Motor neuron (in vitro differentiated cells): ENCODE results near the gene ACOT8. TPM values are rescaled to one million over a fixed set of nuclear protein-coding genes. Genes with fewer than 3 reads are reported as not detected.
A peak's percentile ranks its signal among the peaks of the same experiment; 100 is the strongest.
"Not testable (repeated sequence)": the region's sequence is repeated elsewhere in the genome, so short reads cannot be mapped to it uniquely, and the experiment has no call there.

Experiments
- ATAC-seq, 8 experiments: fragments of 200-7000 bp; cut with Tn5 transposase; replicated peaks in 6 of 8; 2 replicates each; pipeline ENCODE4 v1.8.0; 2021; ENCODE audit warnings: mild to moderate bottlenecking in 8 of 8, moderate library complexity in 8 of 8
- H3K27ac ChIP-seq, 2 donors: fragments of 250-450 bp; sonication (Bioruptor Pico); 2 replicates each; pipeline ENCODE4 v1.9.0; 2021; ENCODE audit warnings: antibody characterized with exemption in 2 of 2, mild to moderate bottlenecking in 2 of 2, moderate library complexity in 1 of 2
- H3K4me1 ChIP-seq, 2 donors: fragments of 250-450 bp; sonication (Bioruptor Pico); replicated peaks in 1 of 2; 2 replicates each; pipeline ENCODE4 v1.6.1; 2021; ENCODE audit warnings: antibody characterized with exemption in 2 of 2, mild to moderate bottlenecking in 2 of 2, moderate library complexity in 1 of 2
- H3K4me3 ChIP-seq, 5 donors: fragments of 250-450 bp; sonication (Bioruptor Pico); 2 replicates each; pipeline ENCODE4 v1.9.0; 2021; ENCODE audit warnings: antibody characterized with exemption in 5 of 5, mild to moderate bottlenecking in 5 of 5, moderate library complexity in 4 of 5
- WGBS, 10 experiments: fragments of 450-650 bp; shearing (Covaris generic); methylation state at CpG; one replicate each; pipeline ENCODE4 v1.0.0; 2022; 5-methylcytosine and 5-hydroxymethylcytosine counted together
- in situ Hi-C, 9 experiments: fragments of 400-800 bp; cut with MboI; loops; one replicate each; pipeline ENCODE4 v1.15.0; 2021; ENCODE audit warnings: low sequenced_read_pairs in 9 of 9, low pct_unique_long_range_greater_than_20kb in 2 of 9; ENCODE audit not compliant: unreplicated experiment in 9 of 9
- total RNA-seq, 8 experiments: library from RNA; unstranded; fragments of 300-600 nt; gene quantifications; 2 replicates each; pipeline versions ENCODE4 v1.2.3 to v1.2.4, GENCODE V29; 2022

ACOT8 gene
- total RNA-seq, 8 experiments from 2014 or later, result 25.8 to 46.6 (median 29.6) TPM

DNA sequence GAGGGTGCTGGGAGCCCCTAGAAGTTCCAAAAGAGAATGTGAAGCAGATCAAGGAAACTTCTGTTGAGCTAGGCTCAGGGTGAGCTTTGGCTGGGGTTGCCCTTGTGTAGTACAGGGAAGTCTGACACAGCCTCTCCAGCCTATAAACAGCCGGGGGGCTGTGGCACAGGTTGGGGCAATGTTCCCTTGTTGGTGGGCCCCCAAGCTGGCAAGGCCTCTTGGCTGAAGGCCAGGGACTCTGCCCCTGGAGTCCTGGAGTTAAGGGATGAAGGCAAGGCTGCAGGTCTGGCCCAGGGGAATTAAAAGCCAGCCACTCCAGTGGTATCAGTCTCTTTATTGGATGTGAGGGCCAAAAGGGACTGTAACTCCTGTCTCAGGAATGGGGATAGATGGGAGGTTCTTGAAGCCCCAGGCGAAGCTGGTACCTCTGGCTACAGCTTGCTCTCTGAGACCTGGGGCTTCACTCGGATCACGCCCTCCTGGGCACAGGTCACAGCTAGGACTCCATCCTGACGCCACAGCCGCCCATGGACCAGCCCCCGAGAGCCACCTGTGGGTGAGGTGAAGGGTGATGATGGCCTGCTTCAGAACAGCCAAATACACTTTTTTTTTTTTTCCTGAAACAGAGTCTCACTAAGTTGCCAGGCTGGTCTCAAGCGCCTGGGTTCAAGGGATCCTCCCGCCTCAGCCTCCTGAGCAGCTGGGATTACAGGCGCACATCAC, 15.6 kb downstream of the ACOT8 start:
- ATAC-seq, result peak in 1 of 8 experiments; percentile 13
- Histone ChIP-seq H3K27ac (no peak overlapping the region), H3K4me3 (no peak overlapping the region), H3K4me1 (no peaks in the 10 kb centered on the region)
- in situ Hi-C loops, result no loop called here
- WGBS, 10 experiments, result 90 to 100% (median 100%) methylated on average over 1 to 5 of the region's 10 CpGs; no CpG with 5 or more reads in 6 of the 10 experiments

- 60 to 100% (median 92%) methylated on average over 1 to 7 of the region's 25 CpGs; no CpG with 5 or more reads in 6 of the 10 experiments for WGBS, 10 experiments
- no peak overlapping the region for H3K4me3 ChIP-seq
- ATAC-seq, result peak in 3 of 8 experiments; percentile 6 to 15 (median 7)
- in situ Hi-C loops, result no loop called here
- no peak overlapping the region for H3K27ac ChIP-seq
- no peaks in the 10 kb centered on the region for H3K4me1 ChIP-seq
Observed at GRCh38 chr20:45840700-45841198, 16.4 kb downstream of the ACOT8 start.

GRCh38 chr20:45836841-45837240, 20.4 kb downstream of the ACOT8 start:
- Histone ChIP-seq H3K4me3 (no peak overlapping the region), H3K4me1 (peaks cover 0 to 2% of the 10 kb centered on the region in 2 donors), H3K27ac (no peak overlapping the region)
- in situ Hi-C loops, result no loop called here
- ATAC-seq, result no peak
- WGBS, 10 experiments, result 50 to 100% methylated on average over 1 of the region's 1 CpG; no CpG with 5 or more reads in 8 of the 10 experiments

- H3K27ac ChIP-seq, result no peak overlapping the region
- peak in 3 of 8 experiments; percentile 21 to 59 (median 45) for ATAC-seq
- WGBS, 10 experiments, result 80 to 100% methylated on average over 1 of the region's 5 CpGs; no CpG with 5 or more reads in 8 of the 10 experiments
- in situ Hi-C loops, result no loop called here
- H3K4me3 ChIP-seq, result no peak overlapping the region
- H3K4me1 ChIP-seq, result peaks cover 0 to 2% of the 10 kb centered on the region in 2 donors
Observed at GRCh38 chr20:45835825-45836224, 21.4 kb downstream of the ACOT8 start.

GRCh38 chr20:45835329-45835765, 21.8 kb downstream of the ACOT8 start:
- Histone ChIP-seq H3K4me3 (no peak overlapping the region), H3K4me1 (peaks cover 0 to 2% of the 10 kb centered on the region in 2 donors), H3K27ac (no peak overlapping the region)
- no peak for ATAC-seq
- in situ Hi-C loops, result no loop called here
- 0 to 100% (median 83%) methylated on average over 1 to 3 of the region's 3 CpGs; no CpG with 5 or more reads in 1 of the 10 experiments for WGBS, 10 experiments

GRCh38 chr20:45834797-45835161, 22.4 kb downstream of the ACOT8 start:
- ATAC-seq, result no peak
- Histone ChIP-seq H3K27ac (no peak overlapping the region), H3K4me3 (peak overlapping the region in 1 of 5 donors; percentile 63), H3K4me1 (peaks cover 0 to 2% of the 10 kb centered on the region in 2 donors)
- in situ Hi-C loops, result no loop called here
- WGBS, 10 experiments, result 74 to 97% (median 88%) methylated on average over 1 to 10 of the region's 14 CpGs; no CpG with 5 or more reads in 6 of the 10 experiments

GRCh38 chr20:45833883-45834796, 23.1 kb downstream of the ACOT8 start:
- Histone ChIP-seq H3K4me1 (peaks cover 0 to 2% of the 10 kb centered on the region in 2 donors), H3K4me3 (peak overlapping the region; percentile 42 to 72 (median 61)), H3K27ac (peak overlapping the region; percentile 29 to 31)
- WGBS, 10 experiments, result 8 to 100% (median 56%) methylated on average over 1 to 6 of the region's 71 CpGs; no CpG with 5 or more reads in 6 of the 10 experiments
- peak; percentile 45 to 85 (median 82) for ATAC-seq
- in situ Hi-C loops, result no loop called here

DNA sequence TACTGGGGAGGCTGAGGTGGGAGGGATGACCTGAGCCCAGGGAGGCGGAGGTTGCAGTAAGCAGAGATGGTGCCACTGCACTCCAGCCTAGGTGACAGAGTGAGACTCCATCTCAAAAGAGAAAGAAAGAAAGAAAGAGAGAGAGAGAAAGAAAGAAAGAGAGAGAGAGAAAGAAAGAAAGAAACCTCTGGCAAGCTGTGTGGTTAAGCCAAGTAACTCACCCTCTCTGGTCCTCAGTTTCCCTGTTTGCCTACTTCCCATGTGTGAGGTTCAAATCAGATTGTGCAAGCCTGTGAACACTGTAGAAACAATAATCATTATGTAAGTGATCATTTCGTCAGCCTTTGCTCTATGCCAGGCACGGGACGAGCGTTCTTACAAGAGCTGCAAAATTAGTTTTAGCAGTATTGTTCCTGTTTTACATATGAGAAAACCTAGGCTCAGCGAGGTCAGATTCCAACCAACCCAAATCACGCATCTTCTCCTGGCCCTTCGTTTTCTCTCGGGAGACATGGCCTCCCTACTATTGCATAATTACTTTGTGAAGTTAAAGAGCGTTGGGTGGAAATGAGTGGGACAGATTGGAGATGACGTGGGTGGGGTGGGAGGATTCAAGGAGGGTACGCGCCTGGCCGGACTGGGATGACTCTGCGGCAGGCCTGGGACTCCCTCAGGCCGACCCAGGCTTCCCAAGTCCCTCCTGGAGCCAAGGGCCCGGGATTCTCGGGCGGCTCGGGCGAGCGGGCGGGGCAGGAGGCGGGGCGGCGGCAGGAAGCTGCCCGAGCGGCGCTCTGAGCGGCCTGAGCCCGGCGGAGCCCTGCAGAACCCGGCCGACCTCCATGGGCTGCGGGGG, 23.9 kb downstream of the ACOT8 start, which contains the start of gene SNX21:
TSS of gene SNX21 (plus strand) at position 770 of the 853 bp plus-strand sequence. CDS start 121 bp downstream, outside the sequence.
- Histone ChIP-seq H3K4me1 (peaks cover 0 to 2% of the 10 kb centered on the region in 2 donors), H3K4me3 (peak within 1 kb of the TSS; percentile 42 to 72 (median 61)), H3K27ac (peak within 1 kb of the TSS; percentile 29 to 31)
- WGBS, 10 experiments, result 7 to 40% (median 30%) methylated on average over 1 to 9 of the region's 35 CpGs; no CpG with 5 or more reads in 2 of the 10 experiments
- ATAC-seq, result peak; percentile 69 to 94 (median 90)
- in situ Hi-C loops, result no loop called here

DNA sequence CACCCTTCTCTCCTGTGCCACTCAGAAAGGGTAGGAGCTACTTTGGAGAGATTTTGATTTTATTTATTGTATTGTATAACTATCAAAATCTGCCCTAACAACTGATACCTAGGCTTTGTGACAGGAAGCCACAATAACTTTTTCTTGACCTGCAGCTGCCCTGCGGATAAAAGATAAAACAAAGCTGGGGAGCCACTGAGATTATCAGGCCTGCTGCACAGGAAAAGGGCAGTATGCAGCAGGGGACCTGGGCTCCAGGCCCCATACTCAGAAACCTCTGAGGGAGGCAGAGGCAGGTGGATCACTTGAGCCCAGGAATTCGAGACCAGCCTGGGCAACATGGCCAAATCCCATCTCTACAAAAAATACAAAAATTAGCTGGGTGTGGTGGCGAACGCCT, 24.6 kb downstream of the ACOT8 start:
- no peak for ATAC-seq
- in situ Hi-C loops, result no loop called here
- WGBS, 10 experiments, result 83 to 100% (median 97%) methylated on average over 1 to 4 of the region's 4 CpGs; no CpG with 5 or more reads in 4 of the 10 experiments
- H3K4me1 ChIP-seq, result peaks cover 0 to 2% of the 10 kb centered on the region in 2 donors
- H3K27ac ChIP-seq, result no peak overlapping the region
- H3K4me3 ChIP-seq, result no peak overlapping the region

DNA sequence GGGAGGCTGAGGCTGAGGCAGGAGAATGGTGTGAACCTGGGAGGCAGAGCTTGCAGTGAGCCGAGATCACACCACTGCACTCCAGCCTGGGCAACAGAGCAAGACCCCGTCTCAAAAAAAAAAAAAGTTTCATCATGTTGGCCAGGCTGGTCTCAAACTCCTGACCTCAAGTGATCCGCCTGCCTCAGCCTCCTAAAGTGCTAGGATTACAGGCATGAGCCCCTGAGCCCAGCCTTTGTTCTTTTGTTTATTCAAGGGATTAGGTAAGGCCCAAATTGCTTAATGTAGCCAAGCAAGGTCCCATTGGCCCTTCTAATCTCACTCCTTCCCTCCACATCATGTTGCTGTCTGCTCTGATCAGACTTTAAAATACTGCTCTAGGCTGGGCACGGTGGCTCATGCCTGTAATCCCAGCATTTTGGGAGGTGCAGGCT, 27.5 kb downstream of the ACOT8 start:
- H3K4me3 ChIP-seq, H3K27ac ChIP-seq, in situ Hi-C loops, H3K4me1 ChIP-seq, ATAC-seq: not testable (repeated sequence)
- 40 to 100% (median 78%) methylated on average over 1 to 2 of the region's 4 CpGs; no CpG with 5 or more reads in 4 of the 10 experiments for WGBS, 10 experiments

DNA sequence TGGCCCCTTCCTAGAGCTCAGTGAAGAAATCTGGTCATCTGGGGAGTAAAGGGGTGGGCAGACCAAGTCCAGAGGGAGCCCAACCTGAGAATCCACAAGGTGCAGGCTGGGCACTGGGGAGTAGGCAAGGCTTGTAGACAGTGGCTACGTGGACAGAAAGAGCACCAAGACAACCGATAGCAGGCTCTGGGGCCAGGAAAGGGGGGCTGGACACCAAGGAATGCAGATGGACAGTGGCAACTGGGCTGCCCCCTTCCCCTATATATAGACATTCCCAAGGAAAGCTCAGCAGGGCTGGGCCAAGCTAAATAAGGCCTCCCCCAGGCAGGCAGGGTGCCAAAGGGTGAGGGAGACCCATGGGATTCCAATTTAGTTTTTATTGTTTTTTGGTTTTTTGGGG, 28.6 kb downstream of the ACOT8 start:
- H3K4me1 ChIP-seq, result peaks cover 0 to 2% of the 10 kb centered on the region in 2 donors
- in situ Hi-C loops, result no loop called here
- no peak overlapping the region for H3K27ac ChIP-seq
- WGBS, 10 experiments, result 24 to 80% (median 44%) methylated on average over 1 to 2 of the region's 2 CpGs; no CpG with 5 or more reads in 6 of the 10 experiments
- H3K4me3 ChIP-seq, result no peak overlapping the region
- ATAC-seq, result peak in 2 of 8 experiments; percentile 13 to 63

DNA sequence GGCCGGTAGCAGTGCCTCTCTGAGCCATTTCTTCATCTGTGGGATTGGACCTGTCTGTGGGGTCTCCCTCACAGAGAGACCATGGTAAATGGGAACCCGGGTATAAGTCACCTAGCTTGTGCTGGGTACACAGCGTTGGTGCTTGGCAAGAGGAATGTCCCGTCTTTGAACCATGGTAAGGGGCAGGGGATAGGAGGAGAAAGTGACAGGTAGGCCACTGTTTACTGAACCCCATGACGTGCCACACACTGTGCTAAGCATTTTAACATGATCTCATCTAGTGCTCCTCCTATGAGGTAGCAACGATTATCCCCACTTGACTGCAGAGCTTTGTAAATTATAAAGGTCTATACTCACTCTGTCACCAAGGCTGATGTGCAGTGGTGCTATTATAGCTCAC, 29.5 kb downstream of the ACOT8 start:
- no peak overlapping the region for H3K27ac ChIP-seq
- H3K4me1 ChIP-seq, result no peaks in the 10 kb centered on the region
- WGBS, 10 experiments, result 20 to 100% (median 74%) methylated on average over 1 to 5 of the region's 6 CpGs; no CpG with 5 or more reads in 2 of the 10 experiments
- in situ Hi-C loops, result no loop called here
- ATAC-seq, result no peak
- no peak overlapping the region for H3K4me3 ChIP-seq
